Measurements from ENCODE around the gene CTSV.
"Not testable (repeated sequence)": the region's sequence is repeated elsewhere in the genome, so short reads cannot be mapped to it uniquely, and the experiment has no call there.

Gene CTSV

DNA sequence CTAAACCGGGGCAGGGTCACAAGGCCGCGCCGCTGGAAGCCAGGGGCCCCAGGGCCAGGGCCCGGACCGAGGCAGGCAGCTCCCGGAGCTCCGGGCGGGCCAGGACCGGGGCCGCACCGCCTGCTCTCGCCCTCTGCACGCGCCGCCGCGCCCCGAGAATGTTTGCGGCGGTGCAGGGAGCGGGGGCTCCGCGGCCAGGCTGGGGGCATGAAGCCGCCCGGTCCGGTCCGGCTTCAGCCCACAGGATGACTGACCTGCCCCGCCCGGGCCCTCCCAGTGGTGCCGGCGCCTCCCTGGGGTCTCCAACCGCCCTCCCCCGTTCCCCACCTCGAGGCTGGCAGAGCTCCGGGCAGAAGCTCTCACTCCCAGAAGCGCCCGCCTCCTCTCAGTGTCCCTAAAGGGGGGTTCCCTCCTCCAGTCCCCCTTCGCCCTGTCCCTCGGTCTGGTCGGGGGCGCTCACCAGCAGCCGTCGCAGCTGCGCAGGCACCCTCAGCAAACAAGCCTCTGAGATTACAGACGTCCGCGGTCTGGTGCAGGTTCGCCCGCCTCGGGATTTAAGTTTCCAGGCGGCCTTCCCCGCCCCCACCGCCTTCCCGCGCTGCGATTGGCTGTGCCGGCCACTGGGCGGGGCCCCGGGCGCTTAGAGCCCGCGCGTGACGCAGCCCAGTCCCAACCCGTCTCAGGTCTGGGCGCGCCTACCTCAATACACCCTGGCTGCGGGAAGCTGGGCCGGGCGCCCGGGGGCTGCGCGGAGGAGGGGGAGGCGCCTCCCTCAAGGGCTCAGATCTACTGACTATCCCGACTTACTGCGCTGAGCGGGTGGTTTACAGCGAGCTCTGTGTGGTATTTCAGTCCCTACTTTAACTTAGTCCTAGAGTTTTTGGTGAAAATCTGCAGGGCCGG, at the start of gene CTSV:
Gene CTSV (minus strand): TSS at position 532 of the 903 bp plus-strand sequence. CDS start 1,099 bp downstream, outside the sequence.
- peak; percentile 78 for DNase-seq

DNA sequence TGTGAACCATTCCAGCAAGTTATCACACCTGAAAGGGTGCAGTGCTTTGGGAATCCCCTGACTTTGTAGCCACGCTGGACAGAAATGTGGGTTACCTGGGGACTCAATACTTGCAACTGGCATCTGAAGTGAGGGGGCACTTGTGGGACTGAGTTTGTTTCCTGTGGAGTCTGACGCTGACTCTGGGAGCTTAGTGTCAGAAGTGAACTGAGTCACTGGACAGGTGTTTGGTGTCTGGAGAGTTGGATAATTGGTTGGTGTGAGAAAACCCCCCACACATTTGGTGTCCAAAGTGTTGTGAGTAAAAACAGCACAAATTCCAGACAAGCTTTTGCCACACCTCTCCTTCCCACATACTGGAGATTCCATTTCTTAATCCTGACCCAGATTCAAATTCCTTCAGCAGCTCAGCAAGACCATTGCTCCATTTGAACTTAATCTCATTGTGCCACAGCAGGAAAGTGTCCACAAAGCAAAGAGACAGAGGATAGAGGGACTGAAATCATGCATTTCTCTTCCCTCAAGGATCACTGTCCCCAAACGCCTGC, 48.8 kb upstream of the CTSV start:
- DNase-seq, result not testable (repeated sequence)

DNA sequence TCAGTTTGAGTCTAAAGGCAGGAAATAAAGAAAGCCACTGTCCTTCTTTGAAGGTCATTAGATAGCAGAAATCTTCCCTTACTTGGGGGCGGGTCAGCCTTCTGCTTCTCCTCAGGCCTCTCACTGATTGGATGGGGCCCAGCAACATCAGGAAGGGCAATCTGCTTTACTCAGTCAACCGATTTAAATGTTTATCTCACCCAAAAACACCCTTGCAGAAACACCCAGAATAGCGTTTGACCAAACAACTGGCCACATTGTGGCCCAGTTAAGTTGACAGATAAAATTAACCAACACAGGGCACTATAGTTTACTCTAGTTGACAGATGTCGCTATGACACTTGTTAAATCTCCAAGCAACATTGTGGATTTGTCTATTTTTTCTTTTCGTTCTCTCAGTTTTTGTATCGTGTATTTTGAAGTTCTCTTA, 45.6 kb upstream of the CTSV start:
- not testable (repeated sequence) for DNase-seq

DNA sequence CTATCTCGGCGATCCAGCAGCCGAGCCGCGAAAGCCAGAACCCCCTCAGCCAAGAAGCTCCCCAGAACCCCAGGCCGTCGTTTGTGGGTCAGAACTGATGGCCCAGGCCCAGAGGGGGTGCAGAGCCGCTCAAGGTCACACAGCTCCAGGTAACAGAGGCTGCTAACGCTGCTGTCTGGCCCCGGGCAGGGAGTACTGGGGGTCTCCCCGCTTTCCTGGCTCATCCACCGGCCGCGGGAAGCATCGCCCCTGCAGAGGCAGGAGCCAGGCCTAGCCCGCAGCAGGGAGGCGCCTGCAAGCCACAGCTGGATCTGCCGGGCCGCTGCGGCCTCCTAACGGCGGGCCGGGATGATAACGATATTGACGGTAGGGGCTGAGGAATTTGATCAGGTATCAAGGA, 39.4 kb upstream of the CTSV start:
- DNase-seq, result no peak

DNA sequence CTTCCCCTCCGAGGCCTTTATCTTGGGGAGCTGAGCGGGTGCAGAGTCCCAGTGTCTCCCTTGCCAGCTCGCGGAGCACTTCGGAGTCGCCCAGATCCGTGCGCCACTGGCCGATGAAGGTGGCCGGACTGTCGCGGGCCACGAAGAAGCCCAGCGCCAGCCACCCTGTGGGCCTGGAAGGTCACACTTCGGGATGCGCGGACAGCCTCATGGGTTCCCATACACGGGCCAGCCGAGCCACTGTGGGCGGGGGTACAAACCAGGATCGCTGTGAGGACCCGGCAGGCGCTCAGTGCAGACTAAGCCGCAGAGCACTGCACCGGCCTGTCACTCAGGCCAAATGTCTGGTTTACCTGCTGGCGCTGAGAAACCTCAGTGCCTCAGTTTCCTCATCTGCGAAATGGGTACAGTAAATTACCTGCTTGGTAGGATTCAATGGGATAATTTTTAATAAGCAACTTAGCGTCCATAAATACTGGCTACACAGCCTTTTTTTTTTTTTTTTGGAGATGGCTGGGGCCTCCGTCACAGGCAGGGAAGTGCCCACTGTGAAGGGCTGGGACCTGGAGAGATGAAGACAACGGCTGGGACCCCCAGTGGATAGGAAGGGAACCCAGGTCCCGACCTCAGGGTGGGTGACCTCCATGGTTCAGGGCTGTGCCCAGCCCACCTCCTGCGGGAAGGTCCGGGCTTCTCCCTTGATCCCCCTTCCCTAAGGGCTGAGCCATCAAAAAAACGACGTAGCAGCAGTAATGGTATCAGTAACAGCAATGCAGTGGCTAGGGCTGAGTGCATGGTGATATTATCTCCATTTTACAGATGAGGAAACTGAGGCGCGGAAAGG, 38.7 kb upstream of the CTSV start:
- DNase-seq, result no peak

DNA sequence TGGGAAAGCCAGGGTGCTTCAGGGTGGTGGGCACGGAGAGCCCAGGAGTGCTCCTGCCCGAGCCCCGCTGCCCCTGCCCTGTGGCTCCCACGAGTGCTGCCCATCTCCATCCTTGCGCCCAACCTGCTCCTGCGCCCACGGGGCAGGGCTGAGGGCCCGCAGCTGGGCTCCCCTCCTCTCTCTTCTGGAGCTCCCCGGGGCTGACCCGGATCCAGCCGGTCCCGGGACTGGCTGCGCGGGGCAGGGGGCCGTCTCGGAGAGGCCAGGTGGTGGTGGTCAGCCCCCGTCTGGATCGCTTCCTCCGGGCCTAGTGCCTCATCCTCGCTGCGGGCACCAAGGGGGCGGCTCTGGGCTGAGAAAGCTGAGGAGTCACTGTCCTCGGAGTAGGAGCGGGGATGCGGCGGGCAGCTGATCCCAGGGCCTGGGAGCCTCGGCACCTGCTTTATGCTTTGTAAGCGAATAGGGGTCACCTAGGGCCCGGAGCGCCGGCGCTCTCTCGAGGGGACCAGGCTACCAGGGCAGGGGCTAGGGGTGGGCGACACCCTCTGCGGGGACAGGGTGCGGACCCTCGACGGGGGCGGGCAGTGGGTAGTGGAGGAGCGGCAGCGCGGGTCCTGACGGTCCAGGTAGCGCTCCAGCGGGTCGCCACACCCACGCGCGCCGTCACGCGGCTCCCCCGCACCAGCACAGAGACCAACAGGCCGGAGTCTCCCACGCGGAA, 37.9 kb upstream of the CTSV start:
- DNase-seq, result not testable (repeated sequence)

DNA sequence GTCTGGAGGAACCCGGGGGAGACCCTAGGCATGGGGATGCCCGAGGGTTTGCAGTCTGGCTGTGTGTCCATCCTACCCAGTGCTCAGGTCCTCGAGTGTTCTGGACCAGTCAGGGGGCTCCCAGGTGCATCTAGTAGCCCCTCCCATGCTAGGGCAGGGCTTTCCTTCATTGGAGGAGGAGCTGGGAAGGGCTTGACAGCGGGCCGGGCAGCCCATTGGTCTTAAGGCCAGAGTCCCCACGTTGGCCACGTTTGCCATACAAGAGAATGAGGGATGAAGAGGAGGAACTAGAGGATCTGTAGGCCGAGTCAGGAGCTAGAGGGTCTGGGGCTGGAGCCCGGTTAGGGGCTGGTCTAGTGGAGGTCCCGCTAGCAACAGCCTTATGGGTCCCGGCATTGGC, 37.3 kb upstream of the CTSV start:
- no peak for DNase-seq

DNA sequence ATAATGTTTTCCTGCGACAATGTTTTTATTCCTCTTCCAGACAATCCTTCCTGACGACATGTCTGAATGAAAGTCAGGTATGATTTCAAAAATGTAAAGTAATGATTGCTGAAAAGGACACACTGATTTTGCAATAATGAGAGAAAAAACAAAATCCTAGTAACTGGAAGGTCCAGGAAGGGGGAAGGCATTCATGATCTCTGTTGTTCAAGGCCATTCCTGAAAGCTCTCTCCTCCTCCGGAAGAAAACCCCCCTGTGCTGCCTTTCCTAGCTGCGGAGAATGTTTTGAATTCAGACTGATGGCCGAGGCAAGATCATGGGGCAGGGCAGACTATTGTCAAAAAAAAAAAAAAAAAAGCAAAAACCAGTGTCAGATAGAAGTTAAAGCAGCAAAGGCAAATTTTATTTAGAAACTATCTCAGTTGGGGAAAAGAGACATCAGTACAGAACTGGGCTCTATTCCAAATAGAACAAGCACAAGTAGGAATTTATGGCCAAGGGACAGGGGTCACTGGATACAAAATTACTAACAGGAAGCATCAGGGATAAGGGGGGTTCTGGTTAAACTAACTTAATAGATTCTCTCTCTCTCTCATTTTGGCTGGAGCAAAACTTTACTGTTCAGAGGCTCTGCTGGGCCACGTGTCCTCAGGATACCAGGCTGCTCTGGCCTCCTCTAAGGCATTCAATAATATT, 36.5 kb upstream of the CTSV start:
- DNase-seq, result no peak

DNA sequence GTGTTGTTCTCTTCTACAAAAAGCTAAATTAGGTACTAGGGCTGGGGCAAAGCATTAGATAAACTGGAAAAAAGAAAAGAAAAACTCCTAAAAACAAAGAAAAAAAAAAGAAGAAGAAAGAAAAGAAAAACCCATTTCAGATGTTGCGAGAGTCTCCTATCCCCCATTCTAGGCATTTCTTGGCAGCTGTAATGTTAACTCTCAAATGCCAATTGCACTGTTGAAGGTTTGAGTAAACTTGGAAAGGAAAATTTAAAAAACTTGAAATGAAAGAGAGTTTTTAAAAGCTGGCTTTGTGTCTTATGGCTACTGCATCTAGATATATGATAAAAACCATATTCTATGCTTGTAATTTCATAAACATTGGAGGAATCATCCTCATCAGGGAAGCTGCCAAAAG, 34.6 kb upstream of the CTSV start:
- no peak for DNase-seq

DNA sequence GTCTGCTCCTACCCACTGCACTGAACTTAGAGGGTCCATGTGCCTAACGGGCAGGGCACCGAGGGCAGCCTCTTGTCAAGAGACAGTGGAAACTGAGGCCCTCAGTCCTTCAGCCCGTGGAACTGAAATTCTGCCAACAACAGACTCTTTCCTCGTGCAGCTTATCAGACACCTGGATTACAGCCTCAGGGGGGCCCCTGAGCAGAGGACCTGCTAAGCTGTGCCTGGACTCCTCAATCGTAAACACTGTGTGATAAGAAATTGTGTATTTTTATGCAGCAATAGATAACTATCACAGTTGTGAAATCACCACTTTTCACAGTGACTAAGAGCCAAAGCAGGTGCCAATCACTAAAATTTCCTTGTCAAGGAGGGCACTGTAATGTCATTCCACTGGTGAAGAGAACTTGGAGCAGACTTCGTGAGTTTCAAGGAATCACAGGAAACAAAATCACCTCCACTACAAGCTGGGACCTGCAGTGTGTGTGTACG, 33.4 kb upstream of the CTSV start:
- DNase-seq, result no peak

DNA sequence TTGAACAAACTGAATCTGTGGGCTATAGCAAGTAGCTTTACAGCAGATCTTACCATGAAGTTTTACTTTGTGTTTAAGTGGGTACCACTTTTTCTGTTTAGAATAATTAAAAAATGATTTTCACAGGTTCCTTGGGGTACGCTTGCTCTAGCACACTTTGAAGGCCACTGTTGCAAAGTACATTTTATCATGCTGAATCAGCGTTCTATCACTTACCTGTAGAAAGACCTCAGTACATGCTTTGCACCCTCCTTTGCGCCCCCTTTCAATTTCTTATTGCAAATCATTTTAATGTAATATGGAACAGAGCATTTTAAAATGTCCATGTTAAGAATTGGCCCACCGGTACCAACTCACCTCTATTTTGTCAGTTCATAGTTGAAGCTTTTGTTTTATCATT, 31.4 kb upstream of the CTSV start:
- not testable (repeated sequence) for DNase-seq

DNA sequence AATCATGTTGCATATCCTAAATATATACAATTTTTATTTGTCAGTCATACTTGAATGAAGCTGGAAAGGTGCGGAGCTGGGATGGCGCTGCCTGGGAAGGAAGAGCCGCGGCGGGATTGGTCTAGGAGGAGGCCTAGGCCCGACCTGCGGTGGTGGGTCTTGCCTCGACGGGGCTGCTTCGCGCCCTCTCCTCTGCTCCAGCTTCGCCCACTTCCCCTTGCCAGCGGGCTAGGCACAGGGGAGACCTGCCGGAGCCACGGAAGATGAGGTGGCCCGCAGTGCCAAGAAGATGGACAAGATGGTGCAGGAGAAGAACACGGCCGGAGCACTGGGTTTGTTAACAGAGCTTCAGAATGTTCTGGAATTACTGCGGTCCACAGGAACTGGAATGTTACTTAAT, 28.5 kb upstream of the CTSV start:
- DNase-seq, result no peak

DNA sequence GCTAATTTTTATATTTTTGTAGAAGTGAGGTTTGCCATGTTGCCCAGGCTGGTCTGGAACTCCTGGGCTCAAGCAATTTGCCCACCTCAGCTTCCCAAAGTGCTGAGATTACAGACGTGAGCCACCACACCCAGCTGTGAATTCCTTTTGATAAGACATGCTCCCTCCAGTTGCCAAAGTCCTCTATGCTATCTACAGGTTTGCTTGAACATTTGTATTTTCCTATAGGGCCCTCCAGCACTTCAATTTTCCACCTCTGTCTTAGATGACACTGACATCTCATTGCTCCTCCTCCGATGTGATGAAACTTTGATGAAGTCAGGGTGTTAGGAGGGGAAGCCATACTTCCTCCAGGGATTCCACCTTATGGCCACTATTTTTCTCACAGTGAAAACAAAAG, 25.2 kb upstream of the CTSV start:
- DNase-seq, result no peak

DNA sequence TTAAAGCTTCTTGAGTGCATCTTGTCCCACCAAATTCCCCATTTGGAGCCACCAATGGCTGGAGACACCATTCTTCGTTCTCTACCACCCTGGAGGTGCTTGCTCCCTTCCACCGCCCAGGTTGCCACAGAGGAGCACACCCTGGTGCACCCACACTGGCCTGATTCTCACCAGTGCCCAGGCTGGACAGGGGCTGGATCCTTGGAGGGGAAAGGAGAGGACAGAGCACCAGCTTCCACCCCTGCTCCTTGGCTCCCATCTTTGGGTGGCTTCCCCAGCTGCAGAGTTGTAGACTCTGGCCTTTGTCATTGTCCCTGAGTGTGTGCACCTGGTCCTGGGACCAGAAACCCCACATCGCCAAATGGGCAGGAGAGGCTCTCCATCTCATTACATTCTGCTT, 21.9 kb upstream of the CTSV start:
- DNase-seq, result no peak

DNA sequence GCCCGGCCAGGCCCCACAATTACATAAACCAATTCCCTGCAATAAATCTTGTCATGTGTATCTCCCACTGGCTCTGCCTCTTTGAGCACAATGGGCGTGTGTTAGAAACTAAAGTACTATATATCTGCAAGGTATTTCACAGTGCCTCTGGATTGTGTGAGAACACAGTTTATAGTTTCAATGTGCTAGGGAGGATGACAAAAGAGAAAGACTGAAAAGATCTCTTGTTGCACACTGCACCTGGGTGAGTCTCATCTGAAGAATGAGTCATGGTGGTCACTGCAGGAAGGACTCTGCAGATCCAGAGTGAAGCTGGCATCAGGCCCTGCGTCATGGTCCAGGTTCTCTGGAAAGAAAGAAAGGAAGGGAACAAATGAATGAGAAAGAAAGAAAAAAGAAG, 20.7 kb upstream of the CTSV start:
- no peak for DNase-seq

DNA sequence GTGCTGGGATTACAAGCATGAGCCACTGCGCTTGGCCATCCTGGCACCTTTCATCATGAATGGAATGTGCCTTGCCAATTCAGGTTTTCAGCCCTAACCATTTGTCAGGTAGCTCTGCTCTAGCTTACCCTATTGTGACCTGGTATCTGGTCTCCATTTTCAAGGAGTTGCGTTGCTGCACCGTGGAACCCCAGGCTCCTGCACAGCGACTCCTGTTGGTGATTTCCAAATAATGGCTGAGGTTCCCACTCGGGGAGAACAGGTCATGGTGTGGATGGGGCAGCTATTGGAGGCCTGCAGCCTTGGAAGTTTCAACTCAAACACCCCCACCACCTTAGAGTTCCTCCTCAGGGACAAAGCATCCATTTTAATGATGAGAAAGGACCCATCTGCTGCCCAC, 18.7 kb upstream of the CTSV start:
- DNase-seq, result no peak

DNA sequence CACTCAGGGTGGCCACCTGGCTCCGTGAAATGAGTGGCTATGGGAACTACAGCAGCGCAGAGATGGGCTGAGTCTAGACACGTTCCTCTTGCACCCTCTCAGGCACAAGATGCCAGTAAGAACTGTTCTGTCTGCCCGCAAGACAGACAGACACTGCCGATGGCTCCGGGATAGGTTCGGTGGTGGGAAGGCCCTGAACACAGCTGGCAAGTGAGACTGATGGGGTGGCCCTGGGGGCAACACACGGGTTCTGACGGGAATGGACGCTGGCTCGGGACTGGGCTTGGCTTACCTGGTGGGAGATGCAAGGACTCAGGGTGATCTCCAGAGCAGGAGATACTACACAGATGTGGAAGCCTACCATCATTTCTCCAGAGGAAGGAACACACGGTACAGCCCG, 16.9 kb upstream of the CTSV start:
- not testable (repeated sequence) for DNase-seq

DNA sequence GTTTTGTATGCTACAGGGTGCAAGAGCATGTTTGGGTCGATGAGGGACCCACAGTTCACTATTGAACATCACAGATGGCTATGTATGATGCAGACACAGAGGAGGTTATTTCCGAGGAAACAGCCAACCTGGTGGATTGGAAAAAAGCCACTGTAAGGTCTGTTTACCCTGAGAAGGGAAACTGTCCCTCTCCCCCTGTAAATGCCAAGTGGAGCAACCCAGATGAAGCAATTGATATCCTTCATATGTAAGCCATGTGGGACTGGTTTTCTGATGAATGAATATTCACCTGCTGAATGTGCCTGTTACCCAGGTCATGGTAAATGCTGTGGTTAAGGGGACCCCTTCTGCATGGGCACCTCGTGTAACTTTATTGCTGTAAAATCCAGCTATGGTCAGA, 14.8 kb upstream of the CTSV start:
- DNase-seq, result no peak

DNA sequence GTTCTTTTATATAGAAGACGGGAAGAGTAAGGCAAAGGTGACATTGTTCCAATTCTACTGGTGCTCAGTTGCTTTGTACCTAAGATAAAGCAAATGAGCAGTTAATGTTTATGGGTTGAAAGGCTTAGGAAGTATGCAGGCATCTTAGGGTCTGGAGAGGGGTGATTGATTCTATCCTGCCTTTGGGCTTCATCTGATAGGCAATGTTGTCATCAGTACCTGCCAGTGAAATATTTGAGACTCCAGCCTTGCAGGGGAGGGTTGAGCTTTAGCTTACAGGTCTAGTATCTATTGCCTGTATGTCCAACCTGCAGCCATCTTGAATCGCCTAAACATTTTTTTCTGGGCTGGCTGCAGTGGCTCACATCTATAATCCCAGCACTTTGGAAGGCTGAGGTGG, 13.8 kb upstream of the CTSV start:
- no peak for DNase-seq

DNA sequence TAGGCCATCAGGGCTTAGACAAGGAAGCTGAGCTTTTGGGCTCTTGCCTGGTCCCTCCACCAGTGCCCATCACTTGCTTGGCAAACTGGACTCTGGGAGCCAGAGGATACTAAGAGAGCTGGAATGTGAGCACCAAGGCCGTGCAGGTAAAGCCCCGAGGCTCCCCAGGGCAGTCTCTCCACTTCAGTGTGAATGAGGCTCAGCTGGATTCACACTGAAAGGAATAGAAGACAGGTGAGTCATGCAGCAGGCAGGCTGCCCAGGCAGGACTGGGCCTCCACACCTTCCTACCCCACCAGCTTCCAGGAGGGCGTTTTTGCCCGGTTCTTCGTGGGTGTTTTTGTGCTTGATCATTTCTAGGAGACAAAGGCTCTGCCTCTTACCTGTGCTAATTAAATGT, 7.3 kb upstream of the CTSV start:
- DNase-seq, result no peak

DNA sequence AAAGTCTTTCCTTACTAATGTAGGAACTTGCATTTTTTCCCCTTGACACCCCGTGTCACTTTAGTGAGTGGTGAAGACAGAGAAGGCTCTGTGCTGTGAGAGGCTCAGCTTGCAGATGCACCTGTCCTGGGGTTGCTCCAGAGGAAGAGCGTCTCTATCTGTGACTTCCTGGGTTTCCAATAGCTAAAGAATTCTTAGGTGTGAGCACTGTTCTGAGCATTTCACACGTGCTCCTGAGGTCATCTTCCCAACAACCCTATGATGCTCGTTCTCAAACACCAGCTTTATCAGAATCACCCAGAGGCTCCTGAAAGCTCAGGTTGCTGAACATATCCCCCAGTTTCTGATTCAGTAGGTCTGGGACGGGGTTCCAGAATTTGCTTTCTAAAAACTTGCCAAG, 6.4 kb upstream of the CTSV start:
- no peak for DNase-seq

DNA sequence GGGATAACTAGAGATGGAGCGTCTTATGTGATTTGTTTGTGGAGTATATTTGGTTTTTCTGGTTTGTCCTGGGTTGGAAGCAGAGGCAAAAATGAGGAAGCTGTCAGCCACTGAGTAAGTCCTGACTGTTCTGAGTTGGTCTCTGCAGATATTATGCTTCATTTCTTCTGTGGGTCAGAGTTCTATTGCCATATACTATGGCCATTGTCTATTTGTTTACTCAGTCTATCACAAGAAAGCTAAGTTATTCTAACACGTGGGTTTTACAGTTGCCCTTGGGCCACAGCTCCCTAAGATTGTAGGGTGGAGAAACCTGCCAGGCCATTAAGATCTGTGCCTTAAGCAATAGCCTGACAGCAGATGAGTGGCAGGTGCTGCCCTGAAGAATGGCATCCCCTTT, 3.0 kb upstream of the CTSV start:
- DNase-seq, result no peak

Data from activated CD4-positive, CD25-positive, alpha-beta regulatory T cell treated with anti-CD3 and anti-CD28 coated beads, Interleukin-2, amount 50 U/mL, for 72 hours (primary cell).